ENCODE measurements around the gene KCNQ1. TPM values are rescaled to one million over a fixed set of nuclear protein-coding genes. Genes with fewer than 3 reads are reported as not detected.
A peak's percentile ranks its signal among the peaks of the same experiment; 100 is the strongest.

The KCNQ1 gene
- total RNA-seq, 2 experiments from 2014 or later = 4.3 to 9.2 TPM

DNA sequence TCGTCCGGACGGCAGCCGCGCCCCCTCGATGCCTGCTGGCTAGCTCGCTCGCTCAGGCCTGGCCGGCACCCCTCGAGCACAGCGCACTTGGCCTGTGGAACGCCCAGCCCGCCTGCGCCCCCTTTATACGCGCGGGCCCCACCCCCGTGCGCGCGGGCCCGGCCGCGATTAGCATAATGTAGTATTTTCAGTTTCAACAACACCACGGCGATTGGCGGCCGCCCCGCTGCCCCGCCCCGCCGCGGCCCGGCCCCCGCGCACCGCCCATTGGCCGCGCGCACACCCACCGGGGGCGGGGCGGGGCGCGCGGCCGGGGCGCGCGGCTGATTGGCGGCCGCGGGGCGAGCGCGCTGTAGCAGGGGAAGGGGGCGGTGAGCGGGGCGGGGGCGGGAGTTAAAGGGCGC is 440.9 kb downstream of the KCNQ1 start, which contains the start of gene CDKN1C:
TSS of gene CDKN1C (minus strand) at position 98 of the 404 bp plus-strand sequence. CDS start 319 bp downstream, outside the sequence.
- Mint-ChIP-seq H3K27ac (no peak within 1 kb of the TSS), H3K4me1 (peaks cover 9% of the 10 kb centered on the region), H3K4me3 (peak within 1 kb of the TSS; percentile 75), H3K9me3 (ENCODE audit: low read depth) (no peaks in the 10 kb centered on the region), H3K36me3 (no peaks in the 10 kb centered on the region), H3K27me3 (peaks cover 35% of the 10 kb centered on the region)
- CTCF ChIA-PET = interaction anchor here (0.6 to 13.8 kb wide), 9 partner anchors 13 to 580 kb away, joined by 3 to 471 read pairs (median 5); a partner anchor contains a TSS
- ATAC-seq = peak; percentile 92
- DNase-seq = peak; percentile 83

DNA sequence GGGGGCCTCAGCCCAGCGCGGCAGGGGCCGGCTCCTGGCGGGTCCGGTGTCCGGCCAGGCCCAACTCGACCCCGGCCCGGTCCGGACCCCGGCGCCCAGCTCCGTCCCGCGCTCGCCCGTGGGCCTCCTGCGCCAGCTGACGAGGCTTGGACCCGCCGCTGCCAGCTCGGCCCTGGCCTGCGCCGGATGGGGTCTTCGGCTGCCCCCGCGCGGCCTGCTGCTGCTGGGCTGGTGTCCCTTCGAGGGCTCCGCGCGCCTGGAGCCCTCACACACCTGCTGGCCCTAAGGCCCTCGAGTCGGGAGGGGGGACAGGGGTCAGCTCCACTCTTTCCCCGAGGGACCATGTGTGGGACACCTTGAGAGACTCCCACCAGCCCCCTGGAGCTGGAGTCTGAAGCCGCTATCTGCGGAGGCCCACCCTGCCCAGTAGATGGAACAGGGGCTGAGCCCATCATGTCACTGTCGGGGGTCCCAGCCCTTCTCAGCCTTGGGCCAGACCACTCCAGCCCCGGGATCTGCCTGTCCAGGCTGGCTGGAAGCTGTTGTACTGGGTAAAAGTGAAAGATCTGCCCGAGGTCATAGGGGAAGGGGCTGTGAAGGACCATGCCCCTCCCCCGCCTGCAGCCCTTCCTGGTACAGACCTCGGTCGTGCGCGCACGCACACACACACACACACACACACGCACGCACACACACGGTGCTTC is 441.5 kb downstream of the KCNQ1 start:
- peaks cover 35% of the 10 kb centered on the region for H3K27me3 Mint-ChIP-seq
- no peak overlapping the region for H3K4me3 Mint-ChIP-seq
- no peak for DNase-seq
- CTCF ChIA-PET = interaction anchor here (1.1 to 13.8 kb wide), 9 partner anchors 17 to 581 kb away, joined by 3 to 471 read pairs (median 15); a partner anchor contains a TSS
- H3K27ac Mint-ChIP-seq = no peak overlapping the region
- peak; percentile 14 for ATAC-seq
- H3K36me3 Mint-ChIP-seq = no peaks in the 10 kb centered on the region
- peaks cover 9% of the 10 kb centered on the region for H3K4me1 Mint-ChIP-seq
- H3K9me3 Mint-ChIP-seq (ENCODE audit: low read depth) = no peaks in the 10 kb centered on the region

DNA sequence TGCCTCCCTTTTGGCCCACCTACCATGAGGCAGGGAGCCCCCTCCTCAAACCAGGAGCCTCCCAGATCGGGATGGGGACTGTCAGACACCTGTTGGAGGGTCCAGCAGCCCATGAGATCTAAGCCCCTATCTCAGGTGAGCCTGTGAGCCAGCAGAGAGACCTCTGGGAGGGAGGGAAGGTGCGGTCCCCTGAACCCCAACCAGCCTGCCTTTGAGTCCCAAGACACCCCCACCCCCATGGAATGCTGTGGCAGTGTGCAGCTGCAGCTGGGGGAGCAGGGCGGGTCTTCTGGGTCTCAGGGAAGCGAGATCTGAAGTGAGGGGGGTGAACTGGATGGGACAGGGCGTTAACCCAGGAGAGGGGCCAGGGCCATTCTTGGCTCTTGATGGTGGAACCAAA is 442.1 kb downstream of the KCNQ1 start:
- no peak for DNase-seq
- Mint-ChIP-seq H3K27me3 (peaks cover 33% of the 10 kb centered on the region), H3K4me1 (peaks cover 14% of the 10 kb centered on the region), H3K27ac (no peak overlapping the region), H3K9me3 (ENCODE audit: low read depth) (no peaks in the 10 kb centered on the region), H3K4me3 (no peak overlapping the region), H3K36me3 (no peaks in the 10 kb centered on the region)
- no peak for ATAC-seq
- CTCF ChIA-PET = interaction anchor here (1.0 to 13.8 kb wide), 14 partner anchors 12 to 581 kb away, joined by 3 to 471 read pairs (median 11); partner anchors contain the start of gene PHLDA2

DNA sequence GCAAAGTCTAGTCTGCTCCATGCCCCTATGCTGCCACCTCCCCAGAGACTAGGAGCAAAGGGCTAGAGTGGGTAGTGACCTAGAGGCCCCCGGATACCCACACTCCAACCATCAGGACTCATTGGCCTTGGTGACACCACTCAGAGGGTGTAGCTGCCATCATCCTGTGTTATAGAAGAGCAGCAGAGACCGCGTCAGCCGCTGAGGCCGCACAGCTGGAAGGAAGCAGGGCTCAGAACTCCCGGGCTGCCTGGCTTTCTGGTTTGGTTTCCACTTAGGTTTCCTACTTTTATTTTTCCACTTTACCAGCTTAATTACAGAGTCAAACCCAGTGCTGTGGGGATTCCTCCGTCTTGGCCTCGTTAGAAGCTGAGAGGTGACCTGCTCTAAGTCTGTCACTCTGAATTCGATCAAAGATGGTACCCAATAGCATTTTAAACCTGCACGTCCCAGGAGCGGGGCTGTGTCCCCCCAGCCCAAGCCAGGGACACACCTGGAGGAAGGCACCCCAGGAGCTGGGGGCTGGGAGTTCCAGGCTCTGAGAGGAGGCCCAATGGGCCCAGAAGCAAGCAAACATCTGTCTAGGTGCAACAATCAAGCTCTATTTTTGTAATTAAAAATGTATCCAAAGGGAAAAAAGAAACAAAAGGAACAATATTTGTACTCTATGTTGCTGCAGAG is 442.8 kb downstream of the KCNQ1 start:
- no peak for ATAC-seq
- no peak overlapping the region for H3K27ac Mint-ChIP-seq

DNA sequence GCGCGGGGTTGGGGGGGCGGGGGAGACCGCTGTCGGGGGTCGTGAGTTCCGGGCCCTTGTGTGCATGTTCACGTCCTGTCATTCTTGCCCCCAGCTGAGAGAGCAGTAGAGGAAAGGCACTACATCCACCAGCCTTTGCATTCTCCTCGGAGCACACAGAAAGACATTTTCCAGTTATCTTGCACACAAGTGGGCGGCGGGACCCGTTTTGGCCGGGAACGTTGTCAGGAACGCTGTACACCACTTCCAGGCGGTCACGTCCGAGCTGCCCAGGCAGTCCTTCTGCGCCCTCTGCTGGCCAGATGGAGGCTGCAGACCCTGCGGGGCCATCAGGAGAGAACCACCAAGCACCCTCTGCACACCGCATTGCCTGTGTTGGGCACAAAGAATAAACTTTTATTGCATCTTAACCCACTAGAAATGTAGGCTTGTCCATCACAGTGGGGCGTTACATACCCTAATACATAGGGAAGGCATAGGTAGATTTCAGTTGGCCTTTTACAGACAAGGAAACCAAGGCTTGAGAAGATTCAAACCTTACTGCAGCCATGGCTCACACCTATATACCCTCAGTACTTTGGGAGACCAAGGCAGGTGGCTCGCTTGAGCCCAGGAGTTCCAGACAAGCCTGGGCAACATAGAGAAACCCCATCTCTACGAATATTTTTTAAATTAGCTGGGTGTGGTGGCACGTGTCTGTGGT is 443.6 kb downstream of the KCNQ1 start:
- peaks cover 22% of the 10 kb centered on the region for H3K4me1 Mint-ChIP-seq
- CTCF ChIA-PET = interaction anchor here (0.9 to 13.8 kb wide), 22 partner anchors 10 to 583 kb away, joined by 3 to 471 read pairs (median 5); partner anchors contain the start of gene PHLDA2
- H3K9me3 Mint-ChIP-seq (ENCODE audit: low read depth) = no peaks in the 10 kb centered on the region
- DNase-seq (peak; percentile 90), ATAC-seq (peak; percentile 31)
- H3K36me3 Mint-ChIP-seq = no peaks in the 10 kb centered on the region
- H3K4me3 Mint-ChIP-seq = no peak overlapping the region
- H3K27me3 Mint-ChIP-seq = peaks cover 20% of the 10 kb centered on the region
- H3K27ac Mint-ChIP-seq = no peak overlapping the region

More for the DNA sequence above, 442.8 kb downstream of the KCNQ1 start:
- no peak overlapping the region for H3K4me3 Mint-ChIP-seq
- CTCF ChIA-PET = interaction anchor here (0.6 to 13.8 kb wide), 27 partner anchors 10 to 582 kb away, joined by 3 to 471 read pairs (median 5); partner anchors contain the start of genes CARS1 and PHLDA2
- H3K9me3 Mint-ChIP-seq (ENCODE audit: low read depth) = no peaks in the 10 kb centered on the region
- peaks cover 19% of the 10 kb centered on the region for H3K4me1 Mint-ChIP-seq
- DNase-seq = no peak
- H3K36me3 Mint-ChIP-seq = no peaks in the 10 kb centered on the region
- peaks cover 28% of the 10 kb centered on the region for H3K27me3 Mint-ChIP-seq

DNA sequence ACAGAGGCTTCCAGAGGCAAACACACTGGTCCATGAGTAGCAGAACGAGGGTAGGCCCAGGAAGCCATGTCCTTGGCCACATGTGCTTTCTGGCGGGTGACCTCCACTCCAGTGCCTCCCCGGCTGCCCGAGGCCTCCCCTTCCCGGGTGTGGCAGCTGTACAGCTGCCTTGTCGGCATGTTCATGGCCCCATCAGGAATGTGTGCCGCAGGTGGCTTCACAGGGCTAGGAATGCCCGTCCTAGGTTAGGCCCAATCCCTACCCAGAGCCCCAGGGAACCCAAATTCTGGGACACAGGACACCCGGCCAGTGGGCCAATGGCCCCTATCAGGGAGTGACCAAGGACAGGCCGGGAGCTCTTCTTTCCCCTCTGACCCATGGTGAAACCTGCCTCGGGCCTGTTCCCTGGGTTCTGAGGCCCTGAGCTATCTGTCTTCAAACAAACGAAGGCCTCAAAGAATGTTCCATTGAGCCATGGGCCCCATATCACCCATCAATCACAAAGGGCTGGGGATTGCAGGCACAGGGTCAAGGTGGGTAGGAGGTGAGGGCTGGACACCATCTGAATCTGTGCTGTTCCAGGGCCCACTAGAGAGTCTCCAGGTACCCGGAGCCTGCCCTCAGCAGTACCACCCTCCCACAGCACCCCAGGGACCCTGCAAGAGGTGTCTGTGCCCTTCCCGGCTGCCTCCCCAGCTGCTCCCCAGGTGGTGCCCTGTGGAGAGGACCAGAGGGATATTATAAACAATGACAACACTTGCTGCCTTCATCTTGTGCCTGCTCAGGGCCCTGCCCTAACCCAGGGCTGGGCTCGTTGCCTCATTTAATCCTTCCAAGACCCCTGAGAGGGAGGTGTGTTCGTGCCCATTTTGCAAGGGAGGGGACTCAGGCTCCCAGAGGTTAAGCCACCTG is 444.8 kb downstream of the KCNQ1 start:
- no peak overlapping the region for H3K27ac Mint-ChIP-seq
- ATAC-seq (no peak), DNase-seq (no peak)
- H3K36me3 Mint-ChIP-seq = no peaks in the 10 kb centered on the region
- H3K4me1 Mint-ChIP-seq = peaks cover 22% of the 10 kb centered on the region
- peaks cover 17% of the 10 kb centered on the region for H3K27me3 Mint-ChIP-seq
- no peak overlapping the region for H3K4me3 Mint-ChIP-seq
- no peaks in the 10 kb centered on the region for H3K9me3 Mint-ChIP-seq (ENCODE audit: low read depth)
- CTCF ChIA-PET = interaction anchor here (1.2 to 13.8 kb wide), 13 partner anchors 9 to 584 kb away, joined by 3 to 471 read pairs (median 12); partner anchors contain the start of gene PHLDA2

DNA sequence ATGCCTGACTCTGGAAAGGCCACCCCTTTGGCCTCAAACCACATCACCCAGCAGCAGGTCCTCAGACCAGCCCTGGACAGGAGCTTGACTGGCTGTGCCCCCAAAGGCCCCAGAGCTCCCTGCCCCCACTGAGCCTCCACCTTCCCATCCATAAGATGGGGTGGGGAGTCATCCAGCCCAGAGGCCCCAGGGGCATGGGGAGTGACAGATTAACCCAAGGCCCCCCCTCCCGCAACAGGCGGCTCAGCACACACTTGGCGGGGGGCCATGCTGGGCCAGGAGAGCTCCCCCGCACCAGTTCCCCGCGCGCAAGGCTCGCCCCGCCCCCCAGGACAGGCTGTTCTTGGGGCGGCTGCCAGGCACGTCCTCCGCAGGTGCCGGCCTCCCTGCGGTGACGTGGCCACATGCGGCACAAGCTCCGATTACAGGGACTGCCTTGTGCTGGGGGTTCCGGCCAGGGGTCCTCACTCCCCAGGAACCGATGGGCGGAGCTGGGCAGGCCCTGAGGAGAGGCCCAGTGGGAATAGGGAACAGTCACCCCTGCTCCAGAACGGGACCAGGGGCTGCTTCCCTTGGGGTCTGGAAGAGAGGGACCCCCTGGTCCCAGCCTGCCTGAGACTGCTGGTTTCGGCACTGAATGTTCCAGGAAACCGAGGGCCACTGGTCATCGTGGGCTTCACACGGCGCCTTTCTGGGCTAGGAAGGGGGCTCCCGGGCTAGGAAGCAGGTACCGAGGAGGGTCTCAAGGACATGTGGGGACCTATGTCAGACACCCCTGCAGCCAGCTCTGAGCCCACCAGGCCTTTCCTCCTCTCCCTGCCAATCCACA is 445.9 kb downstream of the KCNQ1 start:
- H3K4me3 Mint-ChIP-seq = no peak overlapping the region

DNA sequence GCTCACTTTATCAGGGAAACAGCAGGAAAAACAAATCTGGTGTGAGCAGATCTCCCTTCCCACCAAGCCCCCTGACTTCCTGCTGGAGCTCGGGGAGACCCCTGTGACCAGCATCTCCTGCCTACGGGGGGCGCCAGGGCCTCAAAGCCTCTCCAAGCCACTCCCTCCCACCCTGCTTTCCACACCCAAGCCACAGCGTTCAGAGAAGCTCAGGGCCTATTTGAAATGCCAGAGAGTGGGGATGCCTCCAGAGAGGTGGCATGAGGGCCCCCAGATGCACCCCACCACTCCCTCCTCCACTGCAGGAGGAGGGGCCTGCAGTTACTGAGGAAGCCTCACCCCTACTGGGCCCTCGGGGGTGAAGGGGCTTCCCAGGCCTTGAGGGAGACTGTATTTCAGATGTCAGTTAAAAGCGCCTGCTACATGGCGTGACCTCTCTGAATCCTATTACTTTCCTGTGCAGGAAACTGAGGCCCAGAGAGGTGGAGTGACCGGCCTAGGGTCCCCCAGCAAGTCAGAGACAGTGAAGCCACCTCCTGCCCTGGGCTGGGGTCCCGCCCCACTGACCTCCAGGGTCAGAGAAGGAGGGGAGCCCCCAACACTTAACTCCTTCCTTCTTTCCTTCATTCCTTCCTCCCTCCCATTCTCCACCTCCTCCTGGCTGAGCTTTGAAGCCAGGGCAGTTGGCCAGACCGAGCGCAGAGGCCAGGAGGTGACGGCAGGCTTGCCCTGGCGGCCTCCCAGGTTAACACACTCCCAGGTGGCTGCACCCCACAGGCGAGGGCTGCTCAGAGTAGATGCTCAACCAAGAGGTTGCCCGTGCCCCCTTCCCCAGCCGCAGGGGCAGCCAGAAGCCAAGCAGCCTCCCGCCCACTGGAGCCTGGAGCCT is 446.8 kb downstream of the KCNQ1 start:
- Mint-ChIP-seq H3K27ac (peak overlapping the region; percentile 64), H3K9me3 (ENCODE audit: low read depth) (no peaks in the 10 kb centered on the region), H3K4me3 (peak overlapping the region; percentile 59), H3K4me1 (peaks cover 20% of the 10 kb centered on the region), H3K36me3 (no peaks in the 10 kb centered on the region), H3K27me3 (peaks cover 12% of the 10 kb centered on the region)
- DNase-seq = no peak
- CTCF ChIA-PET = interaction anchor here (0.7 to 13.8 kb wide), 22 partner anchors 11 to 491 kb away, joined by 3 to 471 read pairs (median 4); partner anchors contain the start of genes PHLDA2 and TSSC4
- no peak for ATAC-seq

More for the DNA sequence above, 445.9 kb downstream of the KCNQ1 start:
- Mint-ChIP-seq H3K4me1 (peaks cover 20% of the 10 kb centered on the region), H3K27ac (no peak overlapping the region), H3K36me3 (no peaks in the 10 kb centered on the region), H3K9me3 (ENCODE audit: low read depth) (no peaks in the 10 kb centered on the region), H3K27me3 (peaks cover 14% of the 10 kb centered on the region)
- CTCF ChIA-PET = interaction anchor here (1.7 to 13.8 kb wide), 10 partner anchors 12 to 585 kb away, joined by 4 to 471 read pairs (median 25); partner anchors contain the start of genes PHLDA2 and TSSC4
- no peak for DNase-seq
- no peak for ATAC-seq

DNA sequence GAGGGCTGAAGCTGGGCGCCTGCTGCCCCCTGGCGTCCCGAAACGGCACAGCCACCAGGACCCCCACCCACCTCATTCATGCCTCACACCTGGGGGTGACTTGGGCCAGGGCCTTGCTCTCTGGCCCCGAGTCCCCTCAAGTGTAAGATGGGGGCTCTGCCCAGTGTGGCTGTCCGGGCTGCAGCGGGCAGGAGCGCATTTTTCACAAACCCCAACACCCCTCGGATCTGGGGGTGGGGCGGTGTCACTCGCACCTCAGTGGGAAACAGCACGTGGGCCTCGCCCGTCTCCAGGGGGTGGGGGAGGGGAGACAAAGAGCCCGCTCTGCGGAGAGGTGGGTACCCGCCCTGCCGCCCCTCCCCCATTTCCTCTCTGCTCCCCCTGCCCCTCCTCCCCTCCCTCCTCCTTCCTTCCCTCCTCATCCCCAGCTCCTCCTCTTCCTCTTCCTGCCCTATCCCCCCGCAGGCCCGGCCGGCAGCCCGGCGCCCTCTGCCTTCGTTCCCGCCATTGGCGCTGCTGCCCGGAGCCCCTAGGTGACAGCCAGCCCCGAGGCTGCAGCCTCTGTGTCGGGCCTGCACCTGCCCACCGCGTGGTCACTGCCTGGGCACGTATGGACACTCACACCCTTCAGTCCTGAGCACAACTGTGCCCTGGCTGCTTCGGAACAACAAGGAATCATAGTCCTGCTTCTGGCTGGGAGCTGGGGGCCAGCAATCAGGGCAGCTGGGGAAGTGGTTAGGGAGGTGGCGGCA is 447.6 kb downstream of the KCNQ1 start:
- Mint-ChIP-seq H3K27me3 (peaks cover 4% of the 10 kb centered on the region), H3K4me3 (peak overlapping the region; percentile 77), H3K4me1 (peaks cover 18% of the 10 kb centered on the region), H3K36me3 (no peaks in the 10 kb centered on the region), H3K27ac (peak overlapping the region; percentile 74), H3K9me3 (ENCODE audit: low read depth) (no peaks in the 10 kb centered on the region)
- CTCF ChIA-PET = interaction anchor here (0.6 to 13.8 kb wide), 39 partner anchors 9 to 593 kb away, joined by 3 to 471 read pairs (median 4); partner anchors contain the start of genes CARS1, PHLDA2 and TSSC4
- ATAC-seq (peak; percentile 63), DNase-seq (peak; percentile 75)

DNA sequence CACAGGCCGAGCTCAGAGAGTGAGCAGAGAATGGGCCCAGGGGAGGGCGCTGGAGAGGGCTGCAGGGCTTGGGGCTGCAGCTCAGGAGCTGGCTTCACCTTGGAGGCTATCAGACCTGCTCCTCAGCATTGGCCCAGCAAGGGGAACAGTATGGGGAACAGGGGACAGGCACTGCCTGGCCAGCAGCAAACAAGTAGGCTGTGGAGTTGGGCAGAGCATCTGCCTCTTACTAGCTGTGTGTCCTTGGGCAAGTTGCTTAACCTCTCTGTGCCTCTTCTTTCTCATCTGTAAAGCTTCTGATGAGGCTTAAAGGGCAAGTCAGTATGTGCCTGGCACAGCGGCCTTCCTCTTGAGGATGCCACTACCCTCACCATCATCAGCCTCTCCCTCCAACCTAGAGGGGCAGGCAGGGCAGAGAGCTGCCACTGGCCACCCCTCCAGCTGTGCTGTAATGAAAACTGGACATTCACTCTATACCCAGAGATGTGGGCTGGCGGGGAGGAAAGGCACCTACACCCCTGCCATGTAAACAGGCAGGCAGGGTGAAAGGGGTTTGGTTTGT is 448.2 kb downstream of the KCNQ1 start:
- Mint-ChIP-seq H3K36me3 (no peaks in the 10 kb centered on the region), H3K9me3 (ENCODE audit: low read depth) (no peaks in the 10 kb centered on the region), H3K4me1 (peaks cover 23% of the 10 kb centered on the region), H3K27ac (peak overlapping the region; percentile 74), H3K27me3 (no peaks in the 10 kb centered on the region), H3K4me3 (peak overlapping the region; percentile 77)
- ATAC-seq (peak; percentile 74), DNase-seq (peak; percentile 81)
- CTCF ChIA-PET = interaction anchor here (0.6 to 13.8 kb wide), 34 partner anchors 9 to 594 kb away, joined by 3 to 471 read pairs (median 4); partner anchors contain the start of genes CARS1, PHLDA2 and TSSC4
